Cardiac muscle cell (in vitro differentiated cells and primary cell): ENCODE data around the gene CALM3. TPM values are rescaled to one million over a fixed set of nuclear protein-coding genes. Genes with fewer than 3 reads are reported as not detected.
A peak's percentile ranks its signal among the peaks of the same experiment; 100 is the strongest.
"Not testable (repeated sequence)": the region's sequence is repeated elsewhere in the genome, so short reads cannot be mapped to it uniquely, and the experiment has no call there.

Source experiments
- DNase-seq, 2 donors: peaks; one replicate each; pipeline versions ENCODE4 v3.0.0 to v3.0.0-alpha.2; 2010 to 2017; ENCODE audit warnings: low read depth in 1 of 2, low spot score in 1 of 2
- H3K27ac ChIP-seq: fragments of 200-600 bp; sonication (generic); 2 replicates; pipeline ENCODE4 v1.5.1; 2016
- H3K27me3 ChIP-seq: fragments of 200-600 bp; sonication (generic); 2 replicates; pipeline ENCODE4 v1.6.0; 2016; ENCODE audit warnings: control low read depth
- H3K36me3 ChIP-seq: fragments of 200-600 bp; sonication (generic); 2 replicates; pipeline ENCODE4 v1.5.1; 2016; ENCODE audit warnings: control low read depth
- H3K4me1 ChIP-seq: fragments of 200-600 bp; sonication (generic); 2 replicates; pipeline ENCODE4 v1.8.1; 2017; ENCODE audit warnings: low read depth, mild to moderate bottlenecking, mixed run types
- H3K4me3 ChIP-seq: fragments of 200-600 bp; sonication (generic); 2 replicates; pipeline ENCODE4 v1.5.1; 2016; ENCODE audit warnings: mild to moderate bottlenecking
- H3K9me3 ChIP-seq: fragments of 200-600 bp; sonication (generic); 2 replicates; pipeline ENCODE4 v1.5.1; 2017; ENCODE audit warnings: low read depth, mild to moderate bottlenecking, control low read depth
- polyA plus RNA-seq: library from polyadenylated mRNA; unstranded; fragments of >200 nt; fragmentation: Nextera tagmentation; extraction: Ambion mirVana; gene quantifications from 2 replicates; pipeline ENCODE4 v1.2.1, GENCODE V29; 2016
- total RNA-seq: library from RNA; depleted of rRNA; stranded (reverse); fragments of >200 nt; gene quantifications from 2 replicates; pipeline ENCODE4 v1.2.3, GENCODE V29; 2016
- TF ChIP-seq, protein P1 (sequence below): IDR thresholded peaks from 2 replicates; pipeline ENCODE4 v1.5.1; 2012; ENCODE audit warnings: low read depth, mild to moderate bottlenecking, low read length

CALM3 gene
- 414 and 867 TPM in 2 replicates for total RNA-seq
- 412 and 576 TPM in 2 replicates for polyA plus RNA-seq

DNA sequence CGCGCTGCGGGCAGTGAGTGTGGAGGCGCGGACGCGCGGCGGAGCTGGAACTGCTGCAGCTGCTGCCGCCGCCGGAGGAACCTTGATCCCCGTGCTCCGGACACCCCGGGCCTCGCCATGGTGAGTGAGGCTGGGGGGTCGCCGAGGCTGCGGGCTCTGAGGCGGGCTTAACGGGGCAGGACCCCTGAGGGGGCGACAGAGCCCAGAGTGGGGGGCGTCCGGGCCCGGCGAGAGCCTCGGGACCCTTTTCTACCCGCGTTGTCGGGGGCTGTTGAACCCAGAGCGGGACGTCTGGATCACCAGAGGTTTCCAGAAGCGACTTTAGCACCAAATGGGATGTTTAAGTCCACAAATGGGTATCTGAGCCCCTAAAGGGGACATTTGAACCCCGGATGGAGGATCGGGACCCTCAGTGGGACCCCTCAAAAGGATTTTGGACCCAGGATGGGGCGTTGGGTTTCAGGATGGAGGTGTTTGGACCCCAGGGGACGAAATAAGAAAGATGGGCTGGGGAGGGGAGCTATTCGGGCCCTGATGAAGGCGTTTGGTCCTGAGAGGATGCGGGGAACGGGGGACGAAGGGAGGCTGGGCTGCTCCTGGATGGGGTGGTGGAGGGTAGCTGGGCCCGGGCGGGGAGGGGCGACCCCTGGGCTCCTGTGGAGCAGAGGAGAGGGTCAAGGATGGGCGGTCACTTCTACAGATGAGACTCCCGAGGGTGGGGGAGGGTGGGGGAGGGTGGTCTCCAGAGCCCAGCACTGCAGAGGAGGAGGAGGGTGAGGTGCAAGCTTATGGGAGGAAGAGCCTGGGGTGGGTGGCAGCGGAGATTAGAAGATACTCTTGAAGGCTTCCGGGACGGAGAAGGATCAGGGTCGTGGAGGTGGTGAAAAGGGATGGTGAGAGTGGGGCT lies at the start of gene CALM3:
Gene CALM3, plus strand, starts transcription at position 13 of the 907 bp plus-strand sequence. Its CDS starts 105 bp downstream, at position 118.
- DNase-seq: no peak
- peaks cover 21% of the 10 kb centered on the region for H3K4me1 ChIP-seq
- peak within 1 kb of the TSS; percentile 99 for H3K27ac ChIP-seq
- no peaks in the 10 kb centered on the region for H3K9me3 ChIP-seq
- H3K4me3 ChIP-seq: peak within 1 kb of the TSS; percentile 64
- H3K36me3 ChIP-seq: peaks cover 11% of the 10 kb centered on the region
- H3K27me3 ChIP-seq: no peaks in the 10 kb centered on the region
- TF ChIP-seq, protein P1, sequence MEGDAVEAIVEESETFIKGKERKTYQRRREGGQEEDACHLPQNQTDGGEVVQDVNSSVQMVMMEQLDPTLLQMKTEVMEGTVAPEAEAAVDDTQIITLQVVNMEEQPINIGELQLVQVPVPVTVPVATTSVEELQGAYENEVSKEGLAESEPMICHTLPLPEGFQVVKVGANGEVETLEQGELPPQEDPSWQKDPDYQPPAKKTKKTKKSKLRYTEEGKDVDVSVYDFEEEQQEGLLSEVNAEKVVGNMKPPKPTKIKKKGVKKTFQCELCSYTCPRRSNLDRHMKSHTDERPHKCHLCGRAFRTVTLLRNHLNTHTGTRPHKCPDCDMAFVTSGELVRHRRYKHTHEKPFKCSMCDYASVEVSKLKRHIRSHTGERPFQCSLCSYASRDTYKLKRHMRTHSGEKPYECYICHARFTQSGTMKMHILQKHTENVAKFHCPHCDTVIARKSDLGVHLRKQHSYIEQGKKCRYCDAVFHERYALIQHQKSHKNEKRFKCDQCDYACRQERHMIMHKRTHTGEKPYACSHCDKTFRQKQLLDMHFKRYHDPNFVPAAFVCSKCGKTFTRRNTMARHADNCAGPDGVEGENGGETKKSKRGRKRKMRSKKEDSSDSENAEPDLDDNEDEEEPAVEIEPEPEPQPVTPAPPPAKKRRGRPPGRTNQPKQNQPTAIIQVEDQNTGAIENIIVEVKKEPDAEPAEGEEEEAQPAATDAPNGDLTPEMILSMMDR: no peak

DNA sequence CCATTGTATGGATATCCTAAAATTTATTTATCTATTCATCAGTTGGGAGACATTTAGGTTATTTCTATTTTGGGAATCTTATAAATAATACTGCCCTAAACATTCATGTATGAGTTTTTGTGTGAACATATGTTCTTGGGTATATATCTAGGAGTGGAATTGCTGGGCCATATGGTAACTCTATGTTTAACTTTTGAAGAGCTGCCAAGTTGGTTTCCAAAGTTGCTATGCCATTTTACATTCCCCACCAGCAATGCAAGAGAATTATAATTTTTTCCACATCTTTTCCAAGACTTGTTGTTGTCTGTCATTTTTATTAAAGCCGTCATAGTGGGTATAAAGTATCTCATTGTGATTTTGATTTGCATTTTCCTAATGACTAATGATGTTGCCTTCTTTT lies 48.2 kb upstream of the CALM3 start:
- Histone ChIP-seq H3K27me3 (peaks cover 14% of the 10 kb centered on the region), H3K4me3 (no peak overlapping the region), H3K36me3 (no peaks in the 10 kb centered on the region), H3K4me1 (no peaks in the 10 kb centered on the region), H3K27ac (no peak overlapping the region), H3K9me3 (no peaks in the 10 kb centered on the region)
- TF ChIP-seq, protein P1: no peak
- no peak for DNase-seq

DNA sequence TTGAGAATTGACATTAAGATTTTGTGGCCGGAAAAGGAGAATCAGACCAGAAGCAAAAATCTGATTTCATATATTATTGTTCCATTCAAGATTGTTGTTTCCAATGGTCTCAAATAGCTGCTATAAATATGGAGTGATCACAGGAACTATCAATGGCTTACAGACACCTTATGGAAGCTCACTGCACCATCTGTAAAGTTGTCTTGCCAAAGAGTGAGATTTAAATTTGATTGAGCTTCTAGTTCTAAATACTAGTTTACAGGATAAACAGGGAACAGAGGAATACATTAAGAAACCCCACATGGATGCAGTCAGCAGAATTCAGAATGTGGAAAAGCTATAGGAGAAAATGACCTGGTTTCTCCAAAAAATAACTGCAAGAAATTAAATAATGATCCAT lies 47.0 kb upstream of the CALM3 start:
- Histone ChIP-seq H3K4me3 (no peak overlapping the region), H3K27me3 (peaks cover 14% of the 10 kb centered on the region), H3K27ac (no peak overlapping the region), H3K9me3 (no peaks in the 10 kb centered on the region), H3K4me1 (no peaks in the 10 kb centered on the region), H3K36me3 (no peaks in the 10 kb centered on the region)
- TF ChIP-seq, protein P1: no peak
- no peak for DNase-seq

DNA sequence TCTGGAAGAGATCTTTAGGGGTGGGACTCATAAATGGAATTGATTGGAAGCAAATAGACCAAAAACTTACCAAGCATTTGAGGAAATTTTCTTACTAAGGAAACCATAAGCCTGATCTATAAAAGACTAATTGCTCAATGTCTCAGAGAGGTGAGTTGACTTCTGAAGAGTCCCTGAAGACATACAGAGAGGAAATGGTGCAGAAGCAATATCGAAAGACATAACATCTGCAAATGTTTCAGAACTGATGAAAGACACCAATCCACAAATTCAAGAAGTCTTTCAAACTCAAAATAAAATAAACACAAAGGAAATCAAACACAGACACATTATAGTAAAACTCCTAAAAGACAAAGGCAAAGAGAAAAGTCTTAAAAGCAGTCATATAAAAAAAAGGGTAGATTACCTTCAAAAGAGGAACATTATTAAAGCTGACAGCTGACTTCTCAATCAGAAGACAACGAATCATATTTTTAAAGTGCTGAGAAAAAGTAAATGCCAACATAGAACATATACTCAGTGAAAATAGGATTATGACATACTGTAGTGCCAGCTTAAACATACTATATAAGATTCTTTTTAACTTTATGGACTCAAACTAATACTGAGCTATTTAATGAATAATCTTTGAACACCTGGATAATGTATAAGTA lies 45.4 kb upstream of the CALM3 start:
- H3K36me3 ChIP-seq: no peaks in the 10 kb centered on the region
- H3K9me3 ChIP-seq: no peaks in the 10 kb centered on the region
- H3K27ac ChIP-seq: no peak overlapping the region
- TF ChIP-seq, protein P1: no peak
- peaks cover 14% of the 10 kb centered on the region for H3K27me3 ChIP-seq
- no peaks in the 10 kb centered on the region for H3K4me1 ChIP-seq
- DNase-seq: no peak
- no peak overlapping the region for H3K4me3 ChIP-seq

DNA sequence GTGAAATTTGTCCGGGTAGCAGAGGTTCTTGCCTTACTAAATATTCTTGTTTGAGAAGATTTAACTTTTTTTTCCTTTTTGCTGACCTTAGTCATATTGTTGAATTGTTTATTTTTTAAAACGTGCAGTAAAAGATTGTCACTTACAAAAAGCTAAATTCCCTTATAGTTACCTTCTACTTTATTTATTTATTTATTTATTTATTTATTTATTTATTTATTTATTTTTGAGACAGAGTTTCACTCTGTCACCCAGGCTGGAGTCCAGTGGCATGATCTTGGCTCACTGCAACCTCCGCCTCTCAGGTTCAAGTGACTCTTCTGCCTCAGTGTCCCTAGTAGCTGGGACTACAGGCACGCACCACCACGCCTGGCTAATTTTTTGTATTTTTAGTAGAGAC lies 44.7 kb upstream of the CALM3 start:
- H3K4me1 ChIP-seq, H3K36me3 ChIP-seq, H3K27ac ChIP-seq, H3K9me3 ChIP-seq, H3K4me3 ChIP-seq, DNase-seq: not testable (repeated sequence)
- H3K27me3 ChIP-seq: peaks cover 14% of the 10 kb centered on the region

DNA sequence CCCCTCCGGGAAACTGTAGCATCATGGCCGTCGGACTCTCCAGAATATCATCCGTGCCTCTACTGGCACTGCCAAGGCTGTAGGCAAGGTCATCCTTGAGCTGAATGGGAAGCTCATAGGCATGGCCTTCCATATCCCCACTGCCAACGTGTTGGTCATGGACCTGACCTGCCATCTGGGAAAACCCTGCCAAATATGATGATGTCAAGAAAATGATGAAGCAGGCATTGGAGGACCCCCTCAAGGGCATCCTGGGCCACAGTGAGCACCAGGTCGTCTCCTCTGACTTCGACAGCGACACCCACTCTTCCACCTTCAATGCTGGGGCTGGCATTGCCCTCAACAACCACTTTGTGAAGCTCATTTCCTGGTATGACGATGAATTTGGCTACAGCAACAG lies 41.9 kb upstream of the CALM3 start:
- Histone ChIP-seq H3K4me3 (no peak overlapping the region), H3K27me3 (peaks cover 10% of the 10 kb centered on the region), H3K36me3 (no peaks in the 10 kb centered on the region), H3K27ac (no peak overlapping the region), H3K9me3 (no peaks in the 10 kb centered on the region), H3K4me1 (no peaks in the 10 kb centered on the region)
- no peak for DNase-seq
- TF ChIP-seq, protein P1: no peak

DNA sequence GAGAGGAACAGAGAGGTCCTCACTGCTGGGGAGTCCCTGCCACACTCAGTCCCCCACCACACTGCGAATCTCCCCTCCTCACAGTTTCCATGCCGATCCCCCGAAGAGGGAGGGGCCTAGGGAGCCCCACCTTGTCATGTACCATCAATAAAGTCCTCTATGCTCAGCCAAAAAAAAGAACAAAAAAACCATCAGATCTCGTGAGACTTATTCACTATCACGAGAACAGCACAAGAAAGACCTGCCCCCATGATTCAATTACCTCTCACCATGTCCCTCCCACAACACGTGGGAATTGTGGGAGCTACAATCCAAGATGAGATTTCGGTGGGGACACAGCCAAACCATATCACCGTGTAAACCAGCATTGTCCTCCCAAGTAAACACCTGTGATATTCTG lies 41.5 kb upstream of the CALM3 start:
- DNase-seq, H3K4me1 ChIP-seq, H3K9me3 ChIP-seq, H3K36me3 ChIP-seq, H3K4me3 ChIP-seq, H3K27ac ChIP-seq: not testable (repeated sequence)
- peaks cover 10% of the 10 kb centered on the region for H3K27me3 ChIP-seq
